Measurements from ENCODE around the gene EEF1A2.
A peak's percentile ranks its signal among the peaks of the same experiment; 100 is the strongest.

Gene EEF1A2

GRCh38 chr20:63455568-63455859 lies 43.4 kb downstream of the EEF1A2 start:
- TF ChIP-seq EZH2 (optimal IDR thresholded peaks at IDR 0.05; ENCODE audit: low read depth, low read length) (no peak), EZH2phosphoT487 (IDR thresholded peaks at IDR 0.05; ENCODE audit: low read length) (no peak), CTCF (IDR thresholded peaks at IDR 0.05; ENCODE audit: low read length) (no peak)
- no peak overlapping the region for H3K4me2 ChIP-seq (ENCODE audit: low read depth, low read length)
- H3K9me3 ChIP-seq (replicated peaks; ENCODE audit: insufficient read depth, low read length) = no peaks in the 10 kb centered on the region
- no peaks in the 10 kb centered on the region for H3K36me3 ChIP-seq (replicated peaks; ENCODE audit: insufficient read depth, low read length)
- H3K9ac ChIP-seq (ENCODE audit: low read length) = no peak overlapping the region
- no peaks in the 10 kb centered on the region for H3K79me2 ChIP-seq (ENCODE audit: low read length)
- no peak overlapping the region for H3K27ac ChIP-seq (ENCODE audit: low read length)
- H3K27me3 ChIP-seq (replicated peaks; ENCODE audit: insufficient read depth, low read length) = peaks cover 90% of the 10 kb centered on the region
- H3K4me3 ChIP-seq (ENCODE audit: low read length) = no peak overlapping the region
- H3K9me2 ChIP-seq (replicated peaks; ENCODE audit: insufficient read depth, low read length) = no peaks in the 10 kb centered on the region
- H4K20me1 ChIP-seq (ENCODE audit: insufficient read depth, low read length) = no peaks in the 10 kb centered on the region
- DNase-seq = no peak
- H3K4me1 ChIP-seq (ENCODE audit: low read length) = 0 out of 2 replicates have a peak, but pooled peaks cover 5% of the 10 kb centered on the region
- H3F3A ChIP-seq (ENCODE audit: insufficient read depth, low read length) = no peaks in the 10 kb centered on the region
- H2AFZ ChIP-seq (ENCODE audit: low read length) = no peak overlapping the region

GRCh38 chr20:63454731-63455567 lies 43.9 kb downstream of the EEF1A2 start:
- H3K27me3 ChIP-seq (replicated peaks; ENCODE audit: insufficient read depth, low read length) = peaks cover 84% of the 10 kb centered on the region
- H3F3A ChIP-seq (ENCODE audit: insufficient read depth, low read length) = no peaks in the 10 kb centered on the region
- H3K4me1 ChIP-seq (ENCODE audit: low read length) = 0 out of 2 replicates have a peak, but pooled peaks cover 5% of the 10 kb centered on the region
- no peak overlapping the region for H3K9ac ChIP-seq (ENCODE audit: low read length)
- H3K9me2 ChIP-seq (replicated peaks; ENCODE audit: insufficient read depth, low read length) = no peaks in the 10 kb centered on the region
- no peaks in the 10 kb centered on the region for H3K36me3 ChIP-seq (replicated peaks; ENCODE audit: insufficient read depth, low read length)
- H3K27ac ChIP-seq (ENCODE audit: low read length) = no peak overlapping the region
- no peaks in the 10 kb centered on the region for H4K20me1 ChIP-seq (ENCODE audit: insufficient read depth, low read length)
- no peak overlapping the region for H3K4me3 ChIP-seq (ENCODE audit: low read length)
- no peaks in the 10 kb centered on the region for H3K9me3 ChIP-seq (replicated peaks; ENCODE audit: insufficient read depth, low read length)
- no peak overlapping the region for H3K4me2 ChIP-seq (ENCODE audit: low read depth, low read length)
- no peak for DNase-seq
- H2AFZ ChIP-seq (ENCODE audit: low read length) = no peak overlapping the region
- TF ChIP-seq EZH2 (optimal IDR thresholded peaks at IDR 0.05; ENCODE audit: low read depth, low read length) (no peak), CTCF (IDR thresholded peaks at IDR 0.05; ENCODE audit: low read length) (no peak), EZH2phosphoT487 (IDR thresholded peaks at IDR 0.05; ENCODE audit: low read length) (no peak)
- no peaks in the 10 kb centered on the region for H3K79me2 ChIP-seq (ENCODE audit: low read length)

DNA sequence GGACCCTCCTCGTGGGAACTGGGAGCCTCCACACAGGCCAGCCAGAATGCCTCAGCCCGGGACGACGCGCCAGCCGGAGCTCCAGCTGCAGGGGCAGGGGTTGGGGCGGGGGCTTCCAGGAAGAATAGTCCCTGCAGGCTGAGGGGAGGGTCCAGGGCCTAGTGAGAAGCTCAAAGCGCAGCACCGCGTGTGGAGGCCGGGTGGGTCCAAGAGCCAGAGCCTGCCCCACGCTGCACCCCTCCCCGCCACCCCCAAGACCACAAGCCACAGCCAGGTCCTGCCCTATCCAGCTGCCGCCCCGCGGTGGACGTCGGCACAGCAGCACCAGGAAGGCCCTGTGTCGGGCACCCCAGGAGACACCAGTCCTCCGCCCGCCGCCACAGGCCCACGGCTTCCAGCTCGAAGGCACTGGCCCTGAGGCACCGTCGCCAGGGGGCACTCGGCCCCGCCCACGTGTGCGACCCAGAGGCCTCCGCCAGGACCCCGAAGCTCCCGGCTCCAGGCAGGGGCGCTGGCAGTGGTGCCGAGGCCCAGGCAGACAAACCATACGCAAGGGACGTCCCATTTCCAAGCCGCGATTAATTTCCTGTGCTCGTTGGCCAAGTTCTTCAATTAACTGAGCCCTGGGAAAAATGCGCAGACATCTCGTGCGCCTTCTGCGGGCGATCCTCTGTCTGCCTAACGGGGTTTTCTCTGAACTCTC lies 45.9 kb downstream of the EEF1A2 start:
- Histone ChIP-seq H3K27ac (ENCODE audit: low read length) (no peak overlapping the region), H3K4me1 (ENCODE audit: low read length) (0 out of 2 replicates have a peak, but pooled peaks cover 5% of the 10 kb centered on the region), H3K9me3 (replicated peaks; ENCODE audit: insufficient read depth, low read length) (no peaks in the 10 kb centered on the region), H3K27me3 (replicated peaks; ENCODE audit: insufficient read depth, low read length) (peaks cover 84% of the 10 kb centered on the region), H3K4me2 (ENCODE audit: low read depth, low read length) (no peak overlapping the region), H3F3A (ENCODE audit: insufficient read depth, low read length) (no peaks in the 10 kb centered on the region), H3K36me3 (replicated peaks; ENCODE audit: insufficient read depth, low read length) (no peaks in the 10 kb centered on the region), H3K79me2 (ENCODE audit: low read length) (no peaks in the 10 kb centered on the region), H3K9me2 (replicated peaks; ENCODE audit: insufficient read depth, low read length) (no peaks in the 10 kb centered on the region), H3K4me3 (ENCODE audit: low read length) (no peak overlapping the region), H3K9ac (ENCODE audit: low read length) (no peak overlapping the region), H4K20me1 (ENCODE audit: insufficient read depth, low read length) (no peaks in the 10 kb centered on the region), H2AFZ (ENCODE audit: low read length) (no peak overlapping the region)
- no peak for DNase-seq
- TF ChIP-seq CTCF (IDR thresholded peaks at IDR 0.05; ENCODE audit: low read length) (peak; percentile 19; the same call in 1 of the 2 replicates), EZH2 (optimal IDR thresholded peaks at IDR 0.05; ENCODE audit: low read depth, low read length) (no peak)

All from MM.1S (cell line).